Keratinocyte (primary cell): Measurements from ENCODE around the gene NCKAP5. TPM values are rescaled to one million over a fixed set of nuclear protein-coding genes. Genes with fewer than 3 reads are reported as not detected.

Experiments
- DNase-seq: peaks from one replicate; pipeline ENCODE4 v3.0.0-alpha.2; 2011; ENCODE audit warnings: low read depth, missing footprints, low spot score
- FAIRE-seq: peaks from 2 replicates; lab custom pipeline; 2011; peaks lifted over from hg19 to GRCh38; lab: Jason Lieb, UNC
- H2AFZ ChIP-seq: 2 replicates; pipeline ENCODE4 v1.6.0; 2012; ENCODE audit warnings: low read length, control low read depth, inconsistent platforms; ENCODE audit not compliant: control insufficient read depth
- H3K27ac ChIP-seq: 2 replicates; pipeline ENCODE4 v1.5.1; 2011; ENCODE audit warnings: low read length; ENCODE audit not compliant: control insufficient read depth, insufficient read depth
- H3K27me3 ChIP-seq: 3 replicates; pipeline ENCODE4 v1.6.0; 2011; ENCODE audit warnings: low read length; ENCODE audit not compliant: control insufficient read depth, insufficient read depth; ENCODE audit errors: extremely low read depth
- H3K36me3 ChIP-seq, 2 experiments: 2 replicates in 1 of 2; 3 replicates in 1 of 2; pipeline ENCODE4 v1.5.1; 2011; ENCODE audit warnings: low read length in 2 of 2, mild to moderate bottlenecking in 1 of 2; ENCODE audit not compliant: control insufficient read depth in 2 of 2, insufficient read depth in 2 of 2; ENCODE audit errors: extremely low read depth in 1 of 2
- H3K4me1 ChIP-seq: 3 replicates; pipeline ENCODE4 v1.5.1; 2011; ENCODE audit warnings: low read length; ENCODE audit not compliant: control insufficient read depth, insufficient read depth; ENCODE audit errors: extremely low read depth
- H3K4me2 ChIP-seq: 3 replicates; pipeline ENCODE4 v1.6.0; 2011; ENCODE audit warnings: low read depth, low read length; ENCODE audit not compliant: control insufficient read depth, insufficient read depth; ENCODE audit errors: extremely low read depth
- H3K4me3 ChIP-seq, 3 experiments: fragments of 200-600 bp in 1 of 3; sonication (generic) in 1 of 3; 2 replicates in 2 of 3; 3 replicates in 1 of 3; pipeline ENCODE4 v1.5.1; 2011 to 2016; ENCODE audit warnings: low read length in 3 of 3, mild to moderate bottlenecking in 3 of 3, control low read depth in 2 of 3, inconsistent platforms in 1 of 3, low read depth in 1 of 3, mixed read lengths in 1 of 3, mixed run types in 1 of 3, moderate library complexity in 1 of 3; ENCODE audit not compliant: control insufficient read depth in 2 of 3, insufficient read depth in 2 of 3; ENCODE audit errors: extremely low read depth in 1 of 3
- H3K79me2 ChIP-seq: 2 replicates; pipeline ENCODE4 v1.6.0; 2012; ENCODE audit warnings: low read length; ENCODE audit not compliant: control insufficient read depth, insufficient read depth
- H3K9ac ChIP-seq: 3 replicates; pipeline ENCODE4 v1.6.0; 2011; ENCODE audit warnings: low read length; ENCODE audit not compliant: control insufficient read depth, insufficient read depth; ENCODE audit errors: extremely low read depth
- H3K9me1 ChIP-seq: 3 replicates; pipeline ENCODE4 v1.6.0; 2011; ENCODE audit warnings: low read length; ENCODE audit not compliant: control insufficient read depth, insufficient read depth; ENCODE audit errors: extremely low read depth
- H3K9me3 ChIP-seq: 2 replicates; pipeline ENCODE4 v1.5.1; 2012; ENCODE audit warnings: low read depth, low read length; ENCODE audit not compliant: control insufficient read depth
- H4K20me1 ChIP-seq: 3 replicates; pipeline ENCODE4 v1.6.0; 2011; ENCODE audit warnings: low read length; ENCODE audit not compliant: control insufficient read depth, insufficient read depth; ENCODE audit errors: extremely low read depth
- EZH2 ChIP-seq: IDR thresholded peaks from one replicate; pipeline ENCODE4 v1.6.1; 2012; ENCODE audit warnings: inconsistent platforms, mild to moderate bottlenecking, low read length, moderate library complexity
- dilution Hi-C: fragments of 300-500 bp; cut with MboI; formaldehyde crosslinking; loops from one replicate; pipeline ENCODE4 v1.7.0; 2020; ENCODE audit warnings: low sequenced_read_pairs; ENCODE audit not compliant: extremely low pct_ligation_motif_present
- polyA plus RNA-seq, 5 experiments: library from polyadenylated mRNA; depleted of rRNA in 3 of 5; stranded (reverse) in 3 of 5; stranded (forward) in 1 of 5; unstranded in 1 of 5; fragments of >200 nt; gene quantifications; 1 replicate in 1 of 5; 2 replicates in 3 of 5; 3 replicates in 1 of 5; pipeline versions ENCODE4 v1.2.1 to v1.2.3, GENCODE V29; 2011 to 2012; ENCODE audit warnings: missing spikeins in 2 of 5, low read depth in 1 of 5, low replicate concordance in 1 of 5
- TF ChIP-seq, protein P1 (sequence below), 3 experiments: IDR thresholded peaks in 1 of 3; conservative IDR thresholded peaks in 1 of 3; optimal IDR thresholded peaks in 1 of 3; 2 replicates in 2 of 3; 3 replicates in 1 of 3; pipeline versions ENCODE3 to v1.5.1; 2011; ENCODE audit warnings: low read length in 3 of 3, mild to moderate bottlenecking in 3 of 3, moderate library complexity in 2 of 3, control low read depth in 1 of 3, inconsistent platforms in 1 of 3; ENCODE audit not compliant: insufficient read depth in 2 of 3; ENCODE audit errors: extremely low read depth in 1 of 3

Gene NCKAP5
- polyA plus RNA-seq, 1 donor (not counting 4 experiments of a cell fraction or from before 2014, with no cell fraction given) = 3.6 TPM

DNA sequence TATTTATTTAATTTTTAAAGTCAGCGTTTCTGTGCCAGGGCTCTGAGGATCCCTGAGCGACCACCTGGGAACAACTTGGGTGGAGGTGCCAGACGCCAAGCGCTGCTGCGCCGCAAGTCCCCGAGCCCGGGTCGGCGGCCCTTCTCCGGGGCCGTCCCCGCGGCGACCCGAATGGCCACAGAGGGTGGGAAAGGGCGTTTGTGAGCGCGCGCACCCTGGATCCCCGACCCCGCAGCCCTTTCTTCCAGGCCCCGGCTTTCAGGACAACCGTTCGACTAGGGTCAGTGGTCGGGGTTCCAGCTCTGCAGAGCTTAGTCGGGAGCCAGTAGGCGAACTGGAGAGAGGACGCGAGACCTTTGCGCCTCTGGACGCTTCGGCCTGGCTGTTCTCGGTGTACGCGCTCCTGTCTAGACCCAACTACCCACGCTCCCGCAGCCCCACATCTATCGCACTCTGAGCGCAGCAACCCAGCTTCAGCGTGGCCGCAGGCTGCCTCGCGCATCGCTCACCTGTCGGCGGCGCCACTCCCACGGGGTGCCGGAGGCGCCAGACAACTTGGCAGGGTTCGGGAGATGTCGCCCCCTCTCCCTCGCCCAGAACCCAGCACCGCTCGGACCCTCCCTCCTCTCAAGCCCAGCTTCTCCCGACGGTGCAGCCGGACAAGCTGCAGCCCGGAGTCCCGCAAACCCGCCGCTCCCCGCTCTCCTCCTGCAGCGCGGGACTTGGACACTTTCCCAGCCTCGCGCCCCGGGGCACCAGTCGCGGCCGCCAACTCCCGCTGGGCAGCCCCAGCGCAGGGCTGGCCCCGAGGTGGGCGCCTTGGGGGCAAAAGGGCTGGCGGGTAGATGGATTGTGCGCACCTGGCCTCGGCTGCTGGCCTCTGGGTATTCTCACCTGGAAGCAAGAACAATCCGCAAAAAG is 899.0 kb downstream of the NCKAP5 start:
- H3K27me3 ChIP-seq = peaks cover 39% of the 10 kb centered on the region

DNA sequence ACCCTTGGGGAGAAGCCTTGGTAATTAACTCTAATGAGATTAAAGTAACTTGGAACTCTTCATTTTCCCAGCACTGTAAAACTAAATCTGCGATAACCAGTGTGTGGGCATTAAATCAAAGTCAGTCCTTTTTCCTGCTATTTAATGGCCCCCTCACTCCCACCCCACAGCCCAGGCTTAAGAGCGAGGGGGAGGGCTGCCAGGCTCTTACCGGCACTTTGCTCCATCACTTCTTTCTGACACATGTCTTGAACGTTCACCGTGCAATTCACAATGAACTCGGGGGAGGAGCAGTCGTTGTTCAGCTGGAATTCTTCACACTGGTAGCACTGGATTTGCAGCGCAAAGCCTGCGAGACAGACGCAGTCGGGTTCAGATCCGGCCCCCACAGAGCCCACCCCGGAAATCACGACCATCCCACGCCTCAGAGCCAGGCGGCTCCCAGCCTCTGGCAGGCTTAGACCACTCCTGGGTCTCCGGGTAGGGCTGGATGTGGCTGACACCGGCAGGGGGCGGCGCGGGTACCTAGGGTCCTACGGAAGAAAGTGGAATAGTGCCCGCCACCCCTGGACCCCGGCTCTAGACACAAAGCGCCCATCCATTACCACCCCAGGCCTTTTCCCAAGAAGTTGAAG is 900.0 kb downstream of the NCKAP5 start:
- dilution Hi-C loops = no loop called here
- Histone ChIP-seq H3K9ac (no peak overlapping the region), H2AFZ (no peak overlapping the region), H3K79me2 (no peaks in the 10 kb centered on the region), H3K36me3 (no peaks in the 10 kb centered on the region), H3K27me3 (peaks cover 39% of the 10 kb centered on the region), H3K4me3 (no peak overlapping the region), H3K27ac (no peak overlapping the region), H4K20me1 (no peaks in the 10 kb centered on the region), H3K4me2 (peak overlapping the region; percentile 86), H3K9me3 (no peaks in the 10 kb centered on the region), H3K4me1 (peaks cover 27% of the 10 kb centered on the region), H3K9me1 (no peaks in the 10 kb centered on the region)
- TF ChIP-seq, protein P1, sequence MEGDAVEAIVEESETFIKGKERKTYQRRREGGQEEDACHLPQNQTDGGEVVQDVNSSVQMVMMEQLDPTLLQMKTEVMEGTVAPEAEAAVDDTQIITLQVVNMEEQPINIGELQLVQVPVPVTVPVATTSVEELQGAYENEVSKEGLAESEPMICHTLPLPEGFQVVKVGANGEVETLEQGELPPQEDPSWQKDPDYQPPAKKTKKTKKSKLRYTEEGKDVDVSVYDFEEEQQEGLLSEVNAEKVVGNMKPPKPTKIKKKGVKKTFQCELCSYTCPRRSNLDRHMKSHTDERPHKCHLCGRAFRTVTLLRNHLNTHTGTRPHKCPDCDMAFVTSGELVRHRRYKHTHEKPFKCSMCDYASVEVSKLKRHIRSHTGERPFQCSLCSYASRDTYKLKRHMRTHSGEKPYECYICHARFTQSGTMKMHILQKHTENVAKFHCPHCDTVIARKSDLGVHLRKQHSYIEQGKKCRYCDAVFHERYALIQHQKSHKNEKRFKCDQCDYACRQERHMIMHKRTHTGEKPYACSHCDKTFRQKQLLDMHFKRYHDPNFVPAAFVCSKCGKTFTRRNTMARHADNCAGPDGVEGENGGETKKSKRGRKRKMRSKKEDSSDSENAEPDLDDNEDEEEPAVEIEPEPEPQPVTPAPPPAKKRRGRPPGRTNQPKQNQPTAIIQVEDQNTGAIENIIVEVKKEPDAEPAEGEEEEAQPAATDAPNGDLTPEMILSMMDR (optimal IDR thresholded peaks at IDR 0.05 in 1 of 3, IDR thresholded peaks at IDR 0.05 in 1 of 3, conservative IDR thresholded peaks at IDR 0.05 in 1 of 3; ENCODE audit: extremely low read depth in 1 of 3, insufficient read depth in 2 of 3, low read length in 3 of 3) = peak in 1 of 3 experiments; percentile 18
- no peak for TF ChIP-seq EZH2
- no peak for DNase-seq
- no peak for FAIRE-seq

More for the DNA sequence above, 899.0 kb downstream of the NCKAP5 start:
- Histone ChIP-seq H3K9me1 (no peaks in the 10 kb centered on the region), H3K9ac (no peak overlapping the region), H3K4me1 (peaks cover 27% of the 10 kb centered on the region), H3K27ac (no peak overlapping the region), H4K20me1 (no peaks in the 10 kb centered on the region), H3K4me3 (peak overlapping the region; percentile 25 to 56 (median 55)), H2AFZ (no peak overlapping the region), H3K36me3 (no peaks in the 10 kb centered on the region), H3K79me2 (no peaks in the 10 kb centered on the region), H3K4me2 (peak overlapping the region; percentile 86), H3K9me3 (no peaks in the 10 kb centered on the region)
- DNase-seq (no peak), FAIRE-seq (no peak)
- TF ChIP-seq, protein P1 (optimal IDR thresholded peaks at IDR 0.05 in 1 of 3, IDR thresholded peaks at IDR 0.05 in 1 of 3, conservative IDR thresholded peaks at IDR 0.05 in 1 of 3; ENCODE audit: extremely low read depth in 1 of 3, insufficient read depth in 2 of 3, low read length in 3 of 3) = peak in 1 of 3 experiments; percentile 47
- peak; percentile 82 for TF ChIP-seq EZH2
- dilution Hi-C loops = no loop called here
